HEK293 (cell line): ENCODE measurements around the gene PORCN.

Experiments
- YY1 ChIP-seq: fragments of 450-650 bp; formaldehyde crosslinking; IDR thresholded peaks from 2 replicates; pipeline ENCODE4 v1.5.1; 2018; ENCODE audit warnings: missing biosample characterization, missing genetic modification characterization
- ZNF174 ChIP-seq: fragments of 450-650 bp; formaldehyde crosslinking; IDR thresholded peaks from 2 replicates; pipeline ENCODE4 v1.5.0; 2017; ENCODE audit warnings: missing biosample characterization, mild to moderate bottlenecking, missing genetic modification characterization
- TF ChIP-seq, protein P1 (sequence below): fragments of 450-650 bp; formaldehyde crosslinking; IDR thresholded peaks from 2 replicates; pipeline ENCODE4 v1.5.1; 2016; ENCODE audit warnings: missing biosample characterization, missing genetic modification characterization

- TF ChIP-seq YY1 (no peak), ZNF174 (tag by site-specific recombination) (no peak)
- TF ChIP-seq, protein P1, sequence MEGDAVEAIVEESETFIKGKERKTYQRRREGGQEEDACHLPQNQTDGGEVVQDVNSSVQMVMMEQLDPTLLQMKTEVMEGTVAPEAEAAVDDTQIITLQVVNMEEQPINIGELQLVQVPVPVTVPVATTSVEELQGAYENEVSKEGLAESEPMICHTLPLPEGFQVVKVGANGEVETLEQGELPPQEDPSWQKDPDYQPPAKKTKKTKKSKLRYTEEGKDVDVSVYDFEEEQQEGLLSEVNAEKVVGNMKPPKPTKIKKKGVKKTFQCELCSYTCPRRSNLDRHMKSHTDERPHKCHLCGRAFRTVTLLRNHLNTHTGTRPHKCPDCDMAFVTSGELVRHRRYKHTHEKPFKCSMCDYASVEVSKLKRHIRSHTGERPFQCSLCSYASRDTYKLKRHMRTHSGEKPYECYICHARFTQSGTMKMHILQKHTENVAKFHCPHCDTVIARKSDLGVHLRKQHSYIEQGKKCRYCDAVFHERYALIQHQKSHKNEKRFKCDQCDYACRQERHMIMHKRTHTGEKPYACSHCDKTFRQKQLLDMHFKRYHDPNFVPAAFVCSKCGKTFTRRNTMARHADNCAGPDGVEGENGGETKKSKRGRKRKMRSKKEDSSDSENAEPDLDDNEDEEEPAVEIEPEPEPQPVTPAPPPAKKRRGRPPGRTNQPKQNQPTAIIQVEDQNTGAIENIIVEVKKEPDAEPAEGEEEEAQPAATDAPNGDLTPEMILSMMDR (tag by site-specific recombination) = no peak
Observed at GRCh38 chrX:48467281-48467761, 41.5 kb upstream of the PORCN start.
